Stimulated activated memory B cell treated with anti-CD40 and anti-IgM and Interleukin-4, amounts not matched to agents 10 μg/mL and 1 μg/mL and 100 μg/mL, for 72 hours (primary cell): ENCODE data around the gene RSPRY1.
"Not testable (repeated sequence)": the region's sequence is repeated elsewhere in the genome, so short reads cannot be mapped to it uniquely, and the experiment has no call there.

Source experiments
- ATAC-seq: fragments of 150-1000 bp; cut with Tn5 transposase; 2 replicates; pipeline ENCODE4 v1.10.0; 2021
- H3K27ac Mint-ChIP-seq: one replicate; pipeline ENCODE4 v1.8.0; 2022; ENCODE audit warnings: mild to moderate bottlenecking, mixed read lengths
- H3K27me3 Mint-ChIP-seq: one replicate; pipeline ENCODE4 v1.8.0; 2022; ENCODE audit warnings: mixed read lengths
- H3K36me3 Mint-ChIP-seq: one replicate; pipeline ENCODE4 v1.8.0; 2022; ENCODE audit warnings: mixed read lengths
- H3K4me1 Mint-ChIP-seq: one replicate; pipeline ENCODE4 v1.8.0; 2022; ENCODE audit warnings: mixed read lengths
- H3K4me3 Mint-ChIP-seq: one replicate; pipeline ENCODE4 v1.8.0; 2022; ENCODE audit warnings: mild to moderate bottlenecking, moderate library complexity, mixed read lengths
- H3K9me3 Mint-ChIP-seq: one replicate; pipeline ENCODE4 v1.8.0; 2022; ENCODE audit warnings: mixed read lengths

RSPRY1 gene

DNA sequence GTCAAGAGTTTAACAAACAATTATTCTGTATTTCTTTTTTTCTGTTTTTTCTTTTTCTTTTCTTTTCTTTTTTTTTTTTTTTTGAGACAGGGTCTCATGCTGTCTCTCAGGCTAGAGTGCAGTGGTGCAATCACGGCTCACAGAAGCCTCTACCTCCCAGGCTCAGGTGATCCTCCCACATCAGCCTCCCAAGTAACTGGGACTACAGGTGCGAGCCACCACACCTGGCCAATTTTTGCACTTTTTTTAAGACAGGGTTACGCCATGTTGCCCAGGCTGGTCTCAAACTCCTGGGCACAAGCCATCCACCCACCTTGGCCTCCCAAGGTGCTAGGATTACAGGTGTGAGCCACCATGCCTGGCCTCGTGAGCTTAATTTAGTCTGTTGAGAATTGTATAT, 3.4 kb downstream of the RSPRY1 start:
- H3K9me3 Mint-ChIP-seq, H3K27ac Mint-ChIP-seq, H3K4me3 Mint-ChIP-seq: not testable (repeated sequence)

GRCh38 chr16:57190136-57190535, 4.0 kb downstream of the RSPRY1 start:
- no peak for ATAC-seq
- H3K9me3 Mint-ChIP-seq, result no peaks in the 10 kb centered on the region
- H3K27ac Mint-ChIP-seq, result no peak overlapping the region
- peaks cover 10% of the 10 kb centered on the region for H3K36me3 Mint-ChIP-seq
- H3K27me3 Mint-ChIP-seq, result no peaks in the 10 kb centered on the region
- peaks cover 60% of the 10 kb centered on the region for H3K4me1 Mint-ChIP-seq
- H3K4me3 Mint-ChIP-seq, result no peak overlapping the region

More for the DNA sequence above, 3.4 kb downstream of the RSPRY1 start:
- peaks cover 64% of the 10 kb centered on the region for H3K4me1 Mint-ChIP-seq
- not testable (repeated sequence) for ATAC-seq, H3K36me3 Mint-ChIP-seq, H3K27me3 Mint-ChIP-seq

- Mint-ChIP-seq H3K27me3 (no peaks in the 10 kb centered on the region), H3K36me3 (peaks cover 10% of the 10 kb centered on the region), H3K4me1 (peaks cover 56% of the 10 kb centered on the region), H3K9me3 (no peaks in the 10 kb centered on the region), H3K27ac (no peak overlapping the region), H3K4me3 (no peak overlapping the region)
- no peak for ATAC-seq
Observed at GRCh38 chr16:57191056-57191571, 5.0 kb downstream of the RSPRY1 start.

DNA sequence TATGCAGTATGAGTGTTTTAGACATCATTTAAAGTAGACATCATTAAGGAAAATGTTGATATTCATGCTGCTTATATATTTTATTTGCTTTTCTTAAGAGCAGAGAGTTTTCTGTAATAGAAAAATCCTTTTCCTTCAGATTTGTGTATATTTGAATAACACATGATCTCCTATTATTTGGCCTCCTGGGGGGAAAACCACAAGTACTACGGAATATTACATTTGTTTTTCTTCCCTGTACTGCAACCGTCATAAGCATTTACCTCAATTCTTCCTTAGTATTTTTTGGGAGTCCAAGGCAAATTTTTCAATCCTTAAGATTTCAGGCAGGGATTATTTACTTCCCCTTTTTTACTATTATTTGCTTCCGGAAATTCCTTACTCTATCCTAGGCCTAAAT, 6.0 kb downstream of the RSPRY1 start:
- no peak overlapping the region for H3K4me3 Mint-ChIP-seq
- H3K27me3 Mint-ChIP-seq, result no peaks in the 10 kb centered on the region
- H3K27ac Mint-ChIP-seq, result no peak overlapping the region
- peaks cover 56% of the 10 kb centered on the region for H3K4me1 Mint-ChIP-seq
- peaks cover 10% of the 10 kb centered on the region for H3K36me3 Mint-ChIP-seq
- no peak for ATAC-seq
- H3K9me3 Mint-ChIP-seq, result no peaks in the 10 kb centered on the region

DNA sequence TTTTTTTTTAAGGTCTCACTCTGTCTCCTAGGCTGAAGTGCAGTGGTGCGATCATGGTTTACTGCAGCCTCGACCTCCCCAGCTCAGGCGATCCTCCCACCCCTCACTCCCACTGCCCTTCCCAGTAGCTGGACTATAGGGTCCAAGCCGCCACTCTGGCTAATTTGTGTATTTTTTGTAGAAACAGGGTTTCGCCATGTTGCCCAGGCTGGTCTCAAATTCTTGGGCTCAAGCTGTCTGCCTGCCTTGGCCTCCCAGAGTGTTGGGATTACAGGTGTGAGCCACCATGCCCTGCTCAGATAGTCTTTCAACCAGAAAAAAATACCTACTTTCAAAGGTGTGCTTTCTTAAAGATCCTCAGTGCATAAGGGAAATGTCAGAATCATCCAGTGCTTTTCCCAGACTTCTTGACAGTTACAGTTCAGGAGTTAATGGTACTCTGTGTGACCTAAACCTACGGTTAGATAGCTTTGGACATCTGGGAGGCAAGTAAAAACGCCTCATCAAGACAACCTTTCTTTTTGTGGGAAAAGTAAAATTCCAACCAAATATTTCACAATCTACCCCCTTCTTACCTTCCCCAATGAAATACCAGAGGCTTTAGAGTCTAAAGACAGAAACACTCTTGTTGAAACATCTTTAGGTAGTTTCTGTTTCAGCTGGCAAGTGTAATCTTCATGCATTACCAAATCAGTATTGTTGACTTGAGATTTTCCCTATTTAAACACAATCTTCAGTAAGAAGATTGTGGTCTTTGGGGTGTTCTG, 6.8 kb downstream of the RSPRY1 start:
- Mint-ChIP-seq H3K4me3 (no peak overlapping the region), H3K9me3 (no peaks in the 10 kb centered on the region), H3K4me1 (peaks cover 49% of the 10 kb centered on the region), H3K27ac (no peak overlapping the region), H3K27me3 (no peaks in the 10 kb centered on the region), H3K36me3 (peaks cover 10% of the 10 kb centered on the region)
- ATAC-seq, result no peak

GRCh38 chr16:57194512-57194911, 8.4 kb downstream of the RSPRY1 start:
- Mint-ChIP-seq H3K36me3 (peaks cover 17% of the 10 kb centered on the region), H3K27ac (no peak overlapping the region), H3K9me3 (no peaks in the 10 kb centered on the region), H3K27me3 (no peaks in the 10 kb centered on the region), H3K4me1 (peaks cover 43% of the 10 kb centered on the region), H3K4me3 (no peak overlapping the region)
- no peak for ATAC-seq

GRCh38 chr16:57196286-57196685, 10.2 kb downstream of the RSPRY1 start:
- H3K9me3 Mint-ChIP-seq, result no peaks in the 10 kb centered on the region
- ATAC-seq, result no peak
- H3K4me3 Mint-ChIP-seq, result no peak overlapping the region
- no peaks in the 10 kb centered on the region for H3K27me3 Mint-ChIP-seq
- peaks cover 31% of the 10 kb centered on the region for H3K4me1 Mint-ChIP-seq
- H3K36me3 Mint-ChIP-seq, result peaks cover 17% of the 10 kb centered on the region
- H3K27ac Mint-ChIP-seq, result no peak overlapping the region

DNA sequence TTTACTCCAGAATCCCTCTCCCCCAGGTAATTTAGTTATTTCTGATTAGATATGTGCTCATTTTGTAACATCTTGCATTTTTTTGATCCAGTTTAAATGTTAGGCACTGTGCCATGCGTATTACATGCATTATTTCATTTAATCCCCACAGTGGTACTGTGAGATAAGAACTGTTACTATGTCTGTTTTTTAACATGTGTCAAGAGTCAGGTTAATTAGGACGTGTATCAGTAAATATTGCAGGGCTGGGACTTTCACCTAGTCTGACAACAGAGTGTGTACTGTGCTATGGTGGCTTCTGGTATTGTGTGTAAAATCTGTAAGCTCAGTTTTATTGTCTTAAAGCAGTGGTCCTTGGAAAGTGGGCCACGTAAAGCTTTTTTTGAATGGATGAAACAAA, 10.6 kb downstream of the RSPRY1 start:
- Mint-ChIP-seq H3K9me3 (no peaks in the 10 kb centered on the region), H3K27ac (no peak overlapping the region), H3K36me3 (peaks cover 17% of the 10 kb centered on the region), H3K4me1 (peaks cover 30% of the 10 kb centered on the region), H3K4me3 (no peak overlapping the region), H3K27me3 (no peaks in the 10 kb centered on the region)
- ATAC-seq, result no peak

GRCh38 chr16:57200321-57200720, 14.2 kb downstream of the RSPRY1 start:
- not testable (repeated sequence) for ATAC-seq, H3K27me3 Mint-ChIP-seq

GRCh38 chr16:57200926-57201325, 14.8 kb downstream of the RSPRY1 start:
- ATAC-seq, H3K27me3 Mint-ChIP-seq: not testable (repeated sequence)

More at GRCh38 chr16:57200321-57200720, 14.2 kb downstream of the RSPRY1 start:
- peaks cover 12% of the 10 kb centered on the region for H3K4me1 Mint-ChIP-seq
- H3K36me3 Mint-ChIP-seq, result peaks cover 17% of the 10 kb centered on the region
- not testable (repeated sequence) for H3K27ac Mint-ChIP-seq, H3K4me3 Mint-ChIP-seq, H3K9me3 Mint-ChIP-seq

DNA sequence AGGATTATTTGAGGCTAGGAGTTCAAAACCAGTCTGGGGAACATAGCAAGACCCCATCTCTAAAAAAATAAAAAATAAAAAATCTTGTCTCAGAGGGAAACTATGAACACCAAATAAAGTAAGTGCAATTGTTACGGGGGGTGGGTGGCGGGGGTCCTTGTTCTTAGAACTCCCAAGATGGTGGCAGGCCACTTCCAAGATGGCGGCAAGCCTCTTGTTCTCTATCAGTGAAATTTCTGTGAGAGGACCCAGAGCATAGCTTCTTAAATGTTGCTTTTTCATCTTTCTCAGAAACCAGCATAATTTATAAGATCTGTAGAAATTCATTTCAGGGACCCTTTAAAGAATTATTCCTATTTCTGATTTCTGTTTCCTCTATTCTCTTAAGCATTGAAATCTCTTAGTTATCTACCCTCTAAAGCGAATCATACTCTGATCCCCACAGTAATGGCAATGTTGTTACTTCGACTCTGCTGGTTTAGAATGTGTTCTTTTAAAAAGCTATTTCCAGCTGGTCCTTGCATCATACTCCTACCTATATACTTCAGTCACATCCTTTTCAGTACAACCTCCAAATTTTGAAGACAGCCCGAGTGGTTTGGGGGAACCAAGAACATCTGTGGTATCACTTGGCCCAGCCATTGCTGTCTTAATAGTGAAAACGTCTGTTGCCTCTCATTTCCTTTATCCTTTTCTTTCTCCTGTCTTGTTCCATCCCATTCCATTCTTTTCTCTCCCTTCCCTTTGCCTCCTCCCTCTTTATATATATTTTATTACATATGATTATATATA, 16.2 kb downstream of the RSPRY1 start:
- H3K36me3 Mint-ChIP-seq, result peaks cover 24% of the 10 kb centered on the region
- H3K4me1 Mint-ChIP-seq, result peaks cover 5% of the 10 kb centered on the region
- H3K27ac Mint-ChIP-seq, result no peak overlapping the region
- H3K4me3 Mint-ChIP-seq, result no peak overlapping the region
- ATAC-seq, result no peak
- H3K27me3 Mint-ChIP-seq, result no peaks in the 10 kb centered on the region
- H3K9me3 Mint-ChIP-seq, result no peaks in the 10 kb centered on the region

More at GRCh38 chr16:57200926-57201325, 14.8 kb downstream of the RSPRY1 start:
- H3K9me3 Mint-ChIP-seq, H3K27ac Mint-ChIP-seq, H3K4me3 Mint-ChIP-seq: not testable (repeated sequence)
- peaks cover 12% of the 10 kb centered on the region for H3K4me1 Mint-ChIP-seq
- H3K36me3 Mint-ChIP-seq, result peaks cover 20% of the 10 kb centered on the region

- no peak overlapping the region for H3K4me3 Mint-ChIP-seq
- peaks cover 3% of the 10 kb centered on the region for H3K4me1 Mint-ChIP-seq
- H3K27ac Mint-ChIP-seq, result no peak overlapping the region
- no peak for ATAC-seq
- H3K9me3 Mint-ChIP-seq, result no peaks in the 10 kb centered on the region
- peaks cover 30% of the 10 kb centered on the region for H3K36me3 Mint-ChIP-seq
- no peaks in the 10 kb centered on the region for H3K27me3 Mint-ChIP-seq
Observed at GRCh38 chr16:57203451-57203850, 17.3 kb downstream of the RSPRY1 start.

DNA sequence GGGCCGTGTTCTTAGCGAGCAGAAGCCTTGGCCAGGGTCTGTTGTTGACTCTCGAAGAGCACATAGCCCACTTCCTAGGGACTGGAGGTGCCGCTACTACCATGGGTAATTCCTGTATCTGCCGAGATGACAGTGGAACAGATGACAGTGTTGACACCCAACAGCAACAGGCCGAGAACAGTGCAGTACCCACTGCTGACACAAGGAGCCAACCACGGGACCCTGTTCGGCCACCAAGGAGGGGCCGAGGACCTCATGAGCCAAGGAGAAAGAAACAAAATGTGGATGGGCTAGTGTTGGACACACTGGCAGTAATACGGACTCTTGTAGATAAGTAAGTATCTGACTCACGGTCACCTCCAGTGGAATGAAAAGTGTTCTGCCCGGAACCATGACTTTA, 18.5 kb downstream of the RSPRY1 start:
- no peak overlapping the region for H3K27ac Mint-ChIP-seq
- no peak for ATAC-seq
- no peaks in the 10 kb centered on the region for H3K9me3 Mint-ChIP-seq
- no peak overlapping the region for H3K4me3 Mint-ChIP-seq
- H3K4me1 Mint-ChIP-seq, result no peaks in the 10 kb centered on the region
- H3K27me3 Mint-ChIP-seq, result no peaks in the 10 kb centered on the region
- H3K36me3 Mint-ChIP-seq, result peaks cover 29% of the 10 kb centered on the region

- Mint-ChIP-seq H3K36me3 (peaks cover 58% of the 10 kb centered on the region), H3K27me3 (no peaks in the 10 kb centered on the region)
Observed at GRCh38 chr16:57208926-57209325, 22.8 kb downstream of the RSPRY1 start.

GRCh38 chr16:57209780-57210179, 23.7 kb downstream of the RSPRY1 start:
- Mint-ChIP-seq H3K4me1 (peaks cover 6% of the 10 kb centered on the region), H3K4me3 (no peak overlapping the region), H3K36me3 (peaks cover 62% of the 10 kb centered on the region), H3K27ac (no peak overlapping the region), H3K9me3 (no peaks in the 10 kb centered on the region), H3K27me3 (no peaks in the 10 kb centered on the region)
- ATAC-seq, result no peak

More at GRCh38 chr16:57208926-57209325, 22.8 kb downstream of the RSPRY1 start:
- H3K4me1 Mint-ChIP-seq, result peaks cover 6% of the 10 kb centered on the region
- no peak overlapping the region for H3K27ac Mint-ChIP-seq
- no peak overlapping the region for H3K4me3 Mint-ChIP-seq
- ATAC-seq, result no peak
- no peaks in the 10 kb centered on the region for H3K9me3 Mint-ChIP-seq
